Astrocyte of the spinal cord (primary cell): ENCODE data around the gene EBF4.

ENCODE experiments used
- DNase-seq: peaks from one replicate; pipeline ENCODE4 v3.0.0; 2011; ENCODE audit warnings: low read depth, low spot score
- H3K4me3 ChIP-seq: 2 replicates; pipeline ENCODE4 v1.5.1; 2011; ENCODE audit warnings: low read depth, mild to moderate bottlenecking, low read length, moderate library complexity
- CTCF ChIP-seq: IDR thresholded peaks from 2 replicates; pipeline ENCODE4 v1.5.1; 2012; ENCODE audit warnings: low read depth, mild to moderate bottlenecking, low read length, inconsistent platforms
- in situ Hi-C: cut with HindIII; loops from 2 replicates; pipeline ENCODE4 v1.10.0; 2017; ENCODE audit warnings: low sequenced_read_pairs

Gene EBF4

GRCh38 chr20:2809690-2810089, 117.1 kb downstream of the EBF4 start:
- no peak for DNase-seq

More at GRCh38 chr20:2809690-2810089, 117.1 kb downstream of the EBF4 start:
- no peak overlapping the region for H3K4me3 ChIP-seq
- TF ChIP-seq CTCF = no peak
- in situ Hi-C loops = no loop called here
